NCI-H1105 (cell line): Measurements from ENCODE around the gene NEO1.

Source experiments
- DNase-seq: peaks from one replicate; lab custom pipeline; 2025; lab: John Stamatoyannopoulos, UW

NEO1 gene

GRCh38 chr15:73031648-73032047 is 20.6 kb upstream of the NEO1 start:
- no peak for DNase-seq

DNA sequence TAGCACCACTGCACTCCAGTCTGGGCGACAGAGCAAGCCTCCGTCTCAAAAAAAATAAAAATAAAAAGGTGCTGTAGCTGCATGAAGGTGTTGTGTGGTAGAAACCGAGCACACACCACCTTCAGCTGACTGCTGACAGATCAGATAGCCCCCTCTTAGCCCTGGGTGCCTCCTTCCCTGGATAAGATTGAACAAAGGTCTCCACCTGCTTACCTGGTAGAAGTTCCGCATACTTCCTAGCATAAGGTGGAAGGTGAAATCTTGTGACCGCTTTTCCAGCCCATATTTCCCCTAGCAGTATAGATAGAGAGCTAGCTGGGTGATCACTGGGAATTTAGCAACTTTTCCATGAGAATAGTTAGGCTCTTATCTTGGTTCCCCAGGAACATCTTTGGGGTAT is 18.7 kb upstream of the NEO1 start:
- no peak for DNase-seq

DNA sequence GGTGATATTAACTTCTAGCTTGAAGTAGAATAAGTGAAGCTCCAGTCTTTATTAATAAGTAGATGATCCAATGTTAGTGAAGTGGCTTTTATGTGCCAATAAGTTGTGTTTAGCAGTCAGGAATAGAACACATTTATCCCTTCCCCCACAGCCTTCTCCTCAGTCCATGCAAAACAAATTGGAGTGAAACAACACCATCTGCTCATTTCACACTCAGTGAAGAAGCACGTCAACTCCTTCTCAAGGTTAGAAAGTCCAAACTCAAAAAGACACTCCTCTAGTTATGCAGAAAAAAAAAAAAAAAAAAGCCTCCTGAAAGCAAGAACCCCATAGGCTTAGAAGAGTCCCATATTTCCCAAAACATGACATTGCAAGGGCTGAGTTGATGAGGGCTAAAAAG is 18.0 kb upstream of the NEO1 start:
- no peak for DNase-seq

DNA sequence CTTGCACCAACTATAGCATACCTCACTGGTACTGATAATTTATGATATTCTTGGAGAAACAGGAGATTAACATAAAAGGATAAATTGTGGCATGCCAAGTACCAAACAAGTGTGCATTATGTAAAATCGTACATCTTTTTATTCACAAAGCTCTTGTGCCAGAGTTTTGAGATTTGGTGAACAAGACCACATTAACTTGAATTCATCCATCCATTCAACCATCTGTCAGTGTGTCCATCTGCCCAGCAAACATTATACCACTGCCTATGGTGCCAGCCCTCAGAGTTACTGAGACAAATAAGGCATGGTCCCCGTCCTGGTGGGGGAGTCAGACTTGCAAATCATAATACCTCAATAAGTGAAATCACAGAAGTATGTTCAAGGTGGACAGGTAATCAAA is 17.0 kb upstream of the NEO1 start:
- no peak for DNase-seq

DNA sequence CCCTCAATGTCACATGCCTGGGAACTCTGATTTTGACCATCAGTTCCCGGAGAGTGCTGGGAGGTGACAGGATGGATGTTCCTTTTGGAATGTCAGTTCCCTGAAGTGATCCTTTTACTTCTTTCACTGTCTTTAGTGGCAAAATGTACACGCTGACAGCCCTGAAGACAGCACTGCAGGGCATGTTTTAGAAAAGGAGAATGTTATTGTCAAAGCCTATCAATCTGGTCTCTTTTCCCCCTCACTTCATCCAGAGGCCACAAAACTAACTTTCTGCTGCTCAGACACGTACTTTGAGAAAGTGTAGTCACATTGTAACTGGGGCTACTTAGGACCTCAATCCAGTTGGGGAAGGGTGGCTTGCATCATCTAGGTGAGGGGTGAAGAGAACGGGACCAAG is 14.0 kb upstream of the NEO1 start:
- no peak for DNase-seq

- DNase-seq, result no peak
Observed at GRCh38 chr15:73046073-73046472, 6.2 kb upstream of the NEO1 start.

DNA sequence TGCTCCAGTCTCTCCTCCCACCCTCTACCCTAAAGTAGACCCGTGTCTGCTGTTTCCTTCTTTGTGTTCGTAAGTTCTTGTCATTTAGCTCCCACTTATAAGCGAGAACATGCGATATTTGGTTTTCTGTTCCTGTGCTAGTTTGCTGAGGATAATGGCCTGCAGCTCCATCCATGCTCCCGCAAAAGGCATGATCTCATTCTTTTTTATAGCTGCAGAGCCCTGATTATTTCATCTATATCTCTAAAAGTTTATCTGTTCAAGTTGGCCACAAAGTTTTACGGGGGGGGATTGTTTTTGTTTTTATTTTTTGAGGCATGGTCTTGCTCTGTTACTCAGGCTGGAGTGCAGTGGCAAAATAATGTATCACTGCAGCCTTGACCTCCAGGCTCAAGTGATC is 4.4 kb upstream of the NEO1 start:
- no peak for DNase-seq

DNA sequence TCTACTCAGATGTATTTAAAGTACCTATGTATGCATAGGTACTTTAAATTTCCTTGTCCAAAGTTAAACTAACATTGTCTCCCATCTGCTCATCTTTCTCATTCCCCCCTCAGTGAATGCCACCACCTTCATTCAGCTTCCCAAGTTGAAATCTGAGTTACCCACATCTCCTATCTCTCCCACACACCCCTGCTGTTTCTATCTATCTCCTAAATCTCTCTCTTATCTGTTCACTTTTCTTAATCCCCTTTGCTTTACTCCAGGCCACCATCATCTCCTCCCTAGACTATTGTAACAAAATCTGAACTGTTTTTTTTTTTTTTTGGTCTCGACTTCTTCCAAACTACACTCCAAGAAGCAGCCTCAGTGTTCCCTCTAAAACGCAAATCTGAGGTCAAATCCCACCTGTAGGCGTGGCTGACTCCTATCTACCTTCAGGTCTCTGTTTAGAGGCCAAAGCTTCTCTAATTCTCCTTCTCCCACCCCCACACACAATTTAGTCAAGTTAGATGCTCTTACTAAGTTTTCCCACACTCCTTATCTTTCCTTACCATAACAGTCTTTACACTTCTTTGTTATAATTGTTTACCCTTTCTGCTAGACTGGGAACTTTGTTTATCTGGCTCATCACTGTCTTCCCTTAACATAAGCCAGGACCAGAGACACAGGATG is 3.5 kb upstream of the NEO1 start:
- no peak for DNase-seq

DNA sequence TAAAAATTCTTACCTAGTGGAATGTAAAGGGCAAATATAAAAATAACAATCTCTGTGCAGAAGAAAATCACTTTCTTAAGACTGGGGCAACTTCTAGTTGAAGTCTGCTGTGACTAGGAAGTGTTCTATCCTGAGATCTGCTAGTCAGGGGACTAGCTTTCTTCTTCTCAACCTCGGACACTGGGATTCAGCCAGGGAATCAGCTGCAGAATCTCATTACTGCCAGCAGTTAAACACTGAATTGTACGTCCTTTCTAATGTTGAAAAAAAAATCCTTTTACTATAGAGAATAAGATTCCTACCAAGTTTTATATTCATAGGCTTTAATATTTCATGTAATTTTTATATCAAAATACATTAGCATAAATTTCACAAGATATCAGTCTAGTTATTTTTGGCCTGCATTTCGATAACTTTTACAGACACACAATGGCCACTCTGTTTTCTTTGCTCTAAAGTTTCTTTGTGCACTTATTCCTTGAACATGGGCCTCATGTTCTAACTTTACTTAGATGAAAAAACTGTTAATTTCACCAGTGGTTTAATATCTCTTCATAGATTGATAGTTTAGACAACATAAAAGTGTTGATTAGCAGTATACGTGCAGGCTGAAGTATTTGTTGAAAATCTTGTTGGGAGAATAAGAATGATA is 2.6 kb upstream of the NEO1 start:
- no peak for DNase-seq

- DNase-seq, result no peak
Observed at GRCh38 chr15:73050561-73051295, 1.5 kb upstream of the NEO1 start.

- peak; percentile 22 for DNase-seq
Observed at GRCh38 chr15:73051391-73051806, 864 bp upstream of the NEO1 start.

GRCh38 chr15:73052653-73053397 is 562 bp downstream of the NEO1 start:
- peak; percentile 70 for DNase-seq

DNA sequence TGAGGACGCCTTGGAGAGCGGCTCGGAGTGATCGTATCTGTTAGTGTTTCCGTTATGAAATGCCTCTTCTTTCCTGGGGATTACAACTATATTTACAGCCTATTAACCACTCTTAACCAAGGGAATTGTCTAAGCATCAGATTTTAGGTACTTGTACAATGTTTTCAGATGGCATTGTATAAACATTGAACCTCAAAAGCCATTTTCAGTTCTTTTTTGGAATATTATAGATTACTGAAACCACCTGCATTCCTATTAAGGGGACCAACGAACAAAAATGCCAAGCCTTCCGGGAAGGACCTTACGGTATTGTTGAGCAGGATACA is 1.1 kb downstream of the NEO1 start:
- no peak for DNase-seq

- no peak for DNase-seq
Observed at GRCh38 chr15:73054417-73054953, 2.2 kb downstream of the NEO1 start.

GRCh38 chr15:73056460-73056859 is 4.2 kb downstream of the NEO1 start:
- DNase-seq, result no peak

DNA sequence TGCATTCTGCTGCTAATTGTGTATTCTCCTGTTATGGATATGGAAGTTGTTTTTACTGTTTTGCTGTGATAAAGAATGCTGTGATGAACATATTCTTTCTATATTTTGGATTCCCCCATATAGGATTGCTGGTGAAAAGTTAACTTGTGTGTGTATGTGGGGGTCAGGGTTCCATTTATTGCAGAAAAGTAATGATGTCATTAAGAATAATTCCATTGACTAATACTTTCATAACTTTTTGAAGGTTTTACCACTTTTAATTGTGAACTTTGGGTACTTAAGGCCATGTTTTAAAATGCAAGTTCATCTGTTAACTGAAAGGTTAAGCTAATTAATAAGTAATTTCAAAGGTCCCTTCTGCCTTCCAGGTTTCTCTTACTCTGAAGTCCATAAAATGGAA is 6.2 kb downstream of the NEO1 start:
- no peak for DNase-seq

DNA sequence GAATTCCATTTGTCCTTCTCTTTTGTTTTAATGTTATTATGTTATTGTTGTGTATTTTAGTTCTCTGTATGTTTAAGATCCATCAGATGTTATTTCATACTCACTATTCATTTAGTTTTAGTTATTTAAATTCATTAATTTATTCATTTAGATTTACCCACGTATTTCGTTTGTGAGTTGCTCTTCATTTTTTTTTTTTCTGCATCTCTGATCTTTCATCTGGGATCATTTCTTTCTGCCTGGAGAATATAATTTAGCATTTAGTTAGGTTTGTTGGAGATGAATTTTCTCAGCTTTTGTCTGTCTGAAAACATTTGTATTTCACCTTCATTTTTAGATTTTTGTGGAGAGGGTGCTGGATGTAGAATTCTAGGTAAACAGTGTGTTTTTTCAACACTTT is 12.9 kb downstream of the NEO1 start:
- DNase-seq, result no peak

- DNase-seq, result no peak
Observed at GRCh38 chr15:73069109-73069508, 16.8 kb downstream of the NEO1 start.

DNA sequence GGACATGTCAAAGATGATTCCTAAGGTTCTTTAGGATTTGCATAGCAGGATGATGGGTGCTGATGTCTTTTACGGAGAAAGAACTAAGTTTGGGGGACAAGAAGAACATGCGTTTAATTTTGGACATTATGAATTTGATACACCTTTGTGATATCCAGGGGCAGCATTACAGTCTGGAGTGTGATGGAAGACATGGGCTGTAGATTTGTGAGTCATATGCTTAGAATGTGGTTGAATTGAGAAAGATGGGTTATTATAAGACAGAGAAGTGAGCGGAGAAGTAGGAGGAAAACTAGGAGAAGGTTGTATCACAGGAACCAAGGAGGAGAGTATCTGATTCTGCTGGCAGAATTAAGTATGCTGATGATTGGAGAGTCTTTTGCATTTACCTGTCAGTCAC is 20.6 kb downstream of the NEO1 start:
- no peak for DNase-seq

- no peak for DNase-seq
Observed at GRCh38 chr15:73074241-73074640, 22.0 kb downstream of the NEO1 start.

DNA sequence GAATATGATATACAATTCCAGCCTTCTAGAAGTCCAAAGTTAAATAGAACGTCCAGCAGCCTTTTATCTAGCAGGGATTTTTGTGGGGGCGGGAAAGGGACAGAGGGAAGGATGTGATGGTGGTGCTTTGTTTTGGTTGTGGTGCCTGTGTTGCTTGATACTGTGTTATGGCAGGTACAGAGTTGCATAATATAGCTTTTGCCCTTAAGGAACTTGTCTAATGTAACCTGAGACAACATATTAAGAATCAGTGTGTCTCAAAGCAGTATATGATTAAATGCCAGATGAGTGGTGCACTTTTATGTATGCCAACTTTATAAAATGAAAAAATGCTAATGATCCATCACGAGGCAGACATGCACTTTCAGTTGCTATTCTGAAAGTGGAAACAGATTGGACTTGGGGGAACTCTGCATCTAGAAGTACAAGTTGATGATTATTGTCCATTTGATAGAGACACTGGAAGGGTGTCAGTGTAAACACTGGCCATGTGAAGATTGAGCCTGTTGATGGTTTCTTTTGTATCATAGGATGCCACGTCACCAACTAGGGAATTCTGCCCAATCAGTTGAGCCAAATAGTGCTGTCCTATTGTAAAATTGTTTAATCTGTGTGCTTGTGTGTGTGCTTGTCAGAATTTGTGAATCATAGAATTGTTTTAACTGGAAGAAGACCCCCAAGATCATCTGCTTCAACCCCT is 23.0 kb downstream of the NEO1 start:
- no peak for DNase-seq

DNA sequence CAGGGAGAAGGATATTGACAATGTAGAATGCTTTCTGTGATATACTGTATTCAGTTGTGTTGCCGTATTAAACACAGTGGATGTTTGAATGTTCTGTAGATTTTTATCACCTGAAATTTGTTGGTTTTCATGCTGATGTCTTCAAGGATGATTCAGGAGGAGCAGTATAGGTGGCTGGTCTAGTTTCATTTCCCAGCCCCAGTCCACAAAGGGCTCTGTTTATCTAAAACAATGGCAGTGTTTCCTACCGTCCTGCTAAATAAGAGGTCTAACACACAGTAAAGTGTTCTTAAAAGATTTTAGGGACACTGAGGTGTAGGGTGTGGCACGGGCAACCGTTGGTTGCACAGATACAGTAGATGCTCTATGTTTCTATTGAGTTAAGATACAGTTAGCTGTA is 26.0 kb downstream of the NEO1 start:
- no peak for DNase-seq
